Measurements from ENCODE around the gene SH3BP2. TPM values are rescaled to one million over a fixed set of nuclear protein-coding genes. Genes with fewer than 3 reads are reported as not detected.

SH3BP2 gene
- total RNA-seq, 1 donor from 2014 or later: 24.9 TPM

DNA sequence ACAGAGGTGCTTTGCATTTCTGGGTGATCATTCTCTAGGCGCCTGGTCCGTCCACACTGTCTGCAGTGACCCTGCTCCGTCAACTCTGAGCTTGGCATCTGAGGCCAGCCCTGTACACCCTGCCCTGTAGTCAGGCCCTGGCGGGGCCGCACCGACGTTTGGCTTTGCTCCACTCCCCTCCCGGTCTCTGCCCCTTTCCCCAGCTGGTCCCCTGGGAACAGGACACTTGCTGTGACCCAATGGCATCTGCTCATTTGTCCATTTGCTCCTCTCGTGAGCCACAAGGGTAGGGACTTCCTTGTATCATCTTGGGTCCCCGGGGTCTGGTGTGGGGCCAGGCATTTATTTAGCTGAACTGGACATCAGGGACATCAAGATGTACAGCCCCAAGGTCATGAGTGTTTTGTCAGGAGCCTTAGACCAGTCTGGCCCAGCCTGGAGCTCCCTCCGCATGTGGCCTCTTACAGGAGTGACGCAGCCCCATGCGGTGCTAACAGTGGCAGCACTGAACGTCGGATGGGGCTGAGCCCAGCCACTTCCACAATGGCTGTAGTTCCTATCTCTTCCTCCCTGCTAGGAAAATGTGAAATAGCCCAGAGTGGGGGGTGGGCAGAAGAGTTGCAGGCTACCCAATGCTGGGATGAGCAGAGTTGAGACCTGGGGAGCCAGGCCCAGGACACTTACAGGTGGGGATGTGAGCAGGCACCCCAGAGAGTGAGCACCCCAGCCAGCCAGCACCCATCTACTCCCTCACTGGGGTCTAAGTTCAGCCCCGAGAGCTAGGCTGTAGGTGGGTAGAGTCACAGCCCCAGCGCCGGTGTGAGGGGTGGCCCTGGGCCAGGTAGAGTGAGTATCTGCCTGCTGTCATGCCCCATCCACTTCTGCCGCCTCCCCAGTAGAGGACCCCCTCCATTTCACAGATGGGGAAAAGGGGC lies 2.0 kb upstream of the SH3BP2 start:
- DNase-seq (ENCODE audit: low read depth, low spot score): no peak

DNA sequence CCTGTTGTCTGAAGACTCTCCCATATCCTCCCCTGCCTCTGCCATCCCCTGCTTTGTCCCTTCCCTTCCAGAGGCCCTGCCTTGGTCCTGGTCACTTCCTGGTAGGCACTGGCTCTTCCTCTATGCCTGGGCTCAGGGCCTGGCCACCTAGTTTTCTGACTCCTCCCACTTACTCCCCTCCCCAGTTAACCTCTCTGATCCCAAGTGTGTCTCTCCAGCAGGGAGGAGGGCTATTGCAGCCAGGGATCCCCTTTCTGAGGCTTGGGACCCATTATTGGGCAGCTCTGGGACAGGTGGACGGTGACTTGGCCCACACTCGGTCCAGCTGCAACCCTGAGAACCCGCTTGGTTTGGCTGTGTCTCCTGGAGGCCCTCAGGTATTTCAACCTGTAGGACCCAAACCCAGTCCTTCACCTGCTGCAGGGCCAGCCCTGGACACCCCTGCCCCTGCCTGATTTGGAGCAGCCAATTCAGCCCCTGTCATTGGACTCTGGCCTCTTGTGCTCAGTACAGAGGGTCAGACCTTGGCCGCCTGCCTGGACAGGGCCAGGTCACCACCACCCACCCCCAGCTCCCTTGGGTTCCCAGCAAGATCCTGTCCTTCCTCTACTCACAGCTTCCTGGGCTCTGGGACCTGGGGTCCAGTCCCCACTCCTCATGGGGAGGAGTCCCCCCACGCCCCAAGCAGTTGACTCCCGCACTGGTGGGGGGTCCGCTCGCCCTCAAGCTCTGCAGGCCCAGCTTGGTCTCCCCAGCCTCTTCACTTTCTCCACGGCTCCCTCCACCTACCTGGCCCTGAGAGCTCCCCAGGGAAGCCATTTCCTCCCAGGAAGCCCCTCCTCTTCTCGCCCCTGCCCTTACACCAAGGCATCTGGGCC lies 1.1 kb upstream of the SH3BP2 start:
- no peak for DNase-seq (ENCODE audit: low read depth, low spot score)

DNA sequence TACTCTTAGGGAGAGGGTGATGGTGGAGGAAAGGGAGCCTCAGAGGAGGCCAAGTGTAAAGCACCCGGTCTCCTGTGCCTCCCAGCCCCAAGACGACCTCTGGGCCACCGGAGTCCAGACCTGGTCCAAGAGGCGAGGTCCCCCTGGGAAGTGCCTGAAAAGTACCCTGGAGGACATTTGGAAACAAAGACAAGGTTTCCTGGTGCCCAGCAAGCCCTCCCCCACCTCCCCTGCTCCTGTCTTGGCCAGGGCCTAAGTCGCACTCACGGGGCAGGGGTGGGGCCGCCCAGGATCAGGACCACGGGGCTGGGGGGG lies 532 bp upstream of the SH3BP2 start:
- DNase-seq (ENCODE audit: low read depth, low spot score): no peak

DNA sequence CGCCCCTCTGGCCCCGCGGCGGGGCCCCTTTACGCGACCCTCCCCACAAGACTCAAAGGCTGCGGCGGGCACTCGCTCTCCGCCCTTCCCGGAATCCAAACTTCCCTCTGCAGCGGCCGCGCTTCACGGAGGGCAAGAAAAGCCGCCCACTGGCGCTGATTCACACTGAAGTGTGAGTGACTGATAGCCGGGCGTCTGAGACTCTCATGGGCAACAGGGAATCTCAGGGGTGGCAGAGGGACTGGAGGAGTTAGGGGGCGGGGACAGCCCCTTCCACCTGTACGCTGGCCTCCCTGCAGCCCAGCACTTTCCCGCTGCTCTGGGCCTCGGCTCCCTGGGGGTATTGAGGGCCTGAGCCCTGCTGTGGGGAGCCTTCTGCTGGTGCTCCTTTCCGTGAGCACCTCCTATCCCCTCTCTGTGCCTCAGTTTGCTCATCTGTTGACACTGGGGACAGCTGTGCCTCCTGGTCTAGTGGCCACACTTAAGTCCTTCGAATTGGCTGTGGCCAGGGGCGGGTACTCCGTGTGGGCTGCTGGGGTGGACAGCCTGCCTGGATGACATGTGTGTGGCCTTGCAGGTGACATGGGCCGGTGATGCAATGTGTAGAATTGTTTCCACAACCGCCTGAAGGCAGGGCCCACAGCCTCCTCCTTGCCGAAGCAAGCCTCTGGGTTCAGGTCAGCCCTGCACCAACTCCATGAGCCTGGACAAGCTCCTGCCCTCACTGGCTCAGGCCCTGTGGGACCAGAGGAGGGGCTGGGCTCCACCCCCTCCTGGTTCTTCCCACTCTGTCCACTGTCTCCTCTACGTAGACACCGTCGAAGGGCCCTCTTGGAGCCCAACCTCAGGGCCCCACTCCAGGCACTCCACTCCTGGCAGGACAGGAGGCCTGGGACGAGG lies 951 bp downstream of the SH3BP2 start:
- DNase-seq (ENCODE audit: low read depth, low spot score): no peak

DNA sequence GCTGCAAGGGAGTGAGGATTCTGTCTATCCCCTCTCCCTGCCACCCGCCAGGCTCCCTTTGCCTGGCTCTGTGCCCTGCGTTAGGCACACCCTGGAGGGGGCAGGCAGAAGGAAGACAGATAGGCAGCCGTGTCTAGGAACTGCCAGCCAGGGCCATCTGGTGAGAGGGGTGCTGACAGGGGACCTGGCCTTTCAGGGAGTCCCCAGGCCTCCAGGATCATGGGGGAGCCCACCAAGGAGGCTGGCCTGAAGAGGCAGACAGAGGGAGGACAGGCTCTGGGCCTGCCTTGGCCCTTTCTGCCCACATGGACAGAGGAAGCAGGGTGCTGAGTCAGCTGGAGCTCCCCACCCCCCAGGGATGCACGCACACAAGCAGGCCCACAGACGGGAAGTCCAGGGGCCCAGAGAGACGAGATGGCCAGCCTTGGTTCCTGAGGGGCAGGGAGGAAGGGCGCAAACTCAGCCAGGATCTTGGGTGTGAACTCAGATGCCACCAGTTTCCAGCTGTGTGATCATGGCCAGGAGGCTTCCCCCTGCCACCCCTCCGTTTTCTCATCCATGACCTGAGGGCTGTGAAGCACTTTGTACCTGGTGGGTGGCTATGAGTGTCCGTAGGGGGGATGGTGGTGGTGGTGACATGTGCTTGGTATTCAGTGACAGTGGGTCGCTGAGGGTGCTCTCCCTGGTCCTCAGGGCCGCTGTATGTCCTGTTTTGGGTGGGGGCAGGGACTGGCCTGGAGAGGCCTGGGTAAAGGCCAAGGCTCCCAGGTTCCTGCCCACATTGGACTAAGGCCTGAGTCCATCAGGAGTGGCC lies 1.8 kb downstream of the SH3BP2 start:
- DNase-seq (ENCODE audit: low read depth, low spot score): no peak

DNA sequence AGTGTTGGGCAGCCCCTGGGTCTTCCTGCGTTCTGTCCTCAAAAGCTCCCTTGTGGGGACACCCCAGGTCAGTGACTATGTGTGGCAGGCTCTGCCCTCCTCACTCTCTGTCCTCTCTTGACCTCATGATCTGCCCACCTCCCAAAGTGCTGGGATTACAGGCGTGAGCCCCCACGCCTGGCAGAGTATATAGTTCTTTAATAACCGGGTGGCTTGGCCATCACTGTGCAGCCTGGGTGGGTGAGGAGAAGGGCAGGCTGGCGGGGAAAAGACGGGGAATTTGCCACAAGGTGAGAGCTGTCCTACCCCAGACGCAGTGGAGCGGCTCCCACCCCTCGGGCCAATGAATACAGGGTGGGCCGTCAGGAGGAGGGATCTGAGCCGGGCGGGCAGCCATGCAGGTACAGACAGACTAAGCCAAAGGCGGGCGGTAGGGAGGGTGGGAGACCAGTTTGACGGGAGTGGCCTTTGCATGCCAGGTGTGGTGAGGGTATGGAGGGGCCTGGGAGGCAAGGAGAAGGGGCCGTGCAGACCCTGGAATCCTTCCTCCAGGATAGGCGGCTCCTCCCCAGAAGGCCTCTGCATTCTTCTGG lies 2.5 kb downstream of the SH3BP2 start:
- DNase-seq (ENCODE audit: low read depth, low spot score): no peak

DNA sequence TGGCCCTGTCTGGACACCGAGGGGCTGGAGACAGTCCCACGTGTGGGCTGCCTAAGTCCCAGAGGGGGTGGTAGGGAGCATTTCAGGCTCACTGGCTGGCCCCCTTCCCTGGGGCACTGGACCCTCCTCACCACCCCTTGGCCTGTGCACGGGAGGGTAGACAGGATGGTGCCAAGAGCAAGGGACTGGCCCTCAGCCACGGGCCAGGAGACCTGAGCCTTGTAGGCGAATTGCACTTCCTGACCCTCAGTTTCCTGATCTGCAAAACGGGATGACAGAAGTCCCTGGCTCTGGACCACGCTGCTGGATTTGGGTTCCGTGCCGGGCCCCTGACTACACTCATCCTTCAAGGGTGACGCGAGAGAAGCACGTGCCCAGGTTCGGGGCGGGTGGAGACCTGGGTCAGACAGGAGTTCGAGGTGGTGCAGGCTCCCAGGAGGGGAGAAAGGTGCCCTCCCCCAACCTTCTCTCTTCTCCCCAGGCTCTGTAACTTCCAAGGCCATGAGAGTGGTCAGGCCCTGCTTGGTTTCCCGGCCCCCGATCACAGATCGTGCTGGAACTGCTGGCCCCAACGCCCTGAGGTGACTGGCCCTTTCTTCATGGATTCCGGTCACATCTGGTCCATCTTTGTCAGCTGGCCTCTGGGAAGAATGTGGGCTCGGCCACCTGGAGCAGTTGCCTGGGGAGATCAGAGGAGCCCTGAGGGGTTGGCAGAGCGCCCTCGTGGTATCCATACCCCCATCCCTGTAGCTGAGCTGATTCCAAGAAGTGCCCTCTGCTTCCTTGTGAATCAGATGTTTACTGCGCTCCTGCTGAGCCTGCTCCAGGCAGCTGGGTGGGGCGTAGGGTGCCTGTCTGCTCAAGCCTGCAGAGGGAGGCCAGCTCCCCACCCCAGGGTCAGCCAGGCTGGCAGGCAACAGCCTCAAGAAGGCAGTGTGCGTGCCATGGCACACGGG lies 3.3 kb downstream of the SH3BP2 start:
- DNase-seq (ENCODE audit: low read depth, low spot score): no peak

DNA sequence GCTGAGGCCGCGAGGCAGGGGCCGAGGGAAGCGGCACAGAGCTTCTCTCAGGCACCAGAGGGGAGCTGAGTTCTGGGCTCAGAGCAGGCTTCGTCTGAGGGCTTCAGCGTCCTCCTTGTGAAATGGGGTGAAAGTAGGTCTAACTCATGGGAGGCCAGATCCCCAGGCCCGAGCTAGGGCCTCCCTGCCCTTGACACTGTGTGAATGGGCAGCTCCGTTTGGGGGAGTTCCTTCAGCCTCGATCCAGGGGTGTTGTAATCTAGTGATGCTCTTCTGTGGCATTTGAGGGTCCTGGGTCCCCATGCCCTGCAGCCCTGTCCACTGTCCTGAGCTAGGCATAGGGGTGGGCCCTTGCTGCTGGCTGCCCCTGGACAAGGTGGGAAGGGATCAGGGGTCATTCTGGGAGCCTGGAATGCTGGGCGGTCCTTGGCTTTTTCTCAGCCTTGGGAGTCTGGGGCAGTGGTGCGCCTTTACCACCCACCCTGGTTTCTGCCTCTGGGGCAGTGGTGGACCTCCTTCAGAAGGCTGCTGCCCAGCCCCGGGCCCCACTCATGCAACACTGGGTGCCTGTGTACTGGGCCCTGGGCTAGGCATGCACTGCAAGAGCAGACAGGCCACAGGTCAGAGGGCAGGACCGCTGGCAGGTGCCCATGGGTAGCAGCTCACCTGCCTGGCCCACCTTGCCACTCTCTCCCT lies 4.1 kb downstream of the SH3BP2 start:
- DNase-seq (ENCODE audit: low read depth, low spot score): no peak

DNA sequence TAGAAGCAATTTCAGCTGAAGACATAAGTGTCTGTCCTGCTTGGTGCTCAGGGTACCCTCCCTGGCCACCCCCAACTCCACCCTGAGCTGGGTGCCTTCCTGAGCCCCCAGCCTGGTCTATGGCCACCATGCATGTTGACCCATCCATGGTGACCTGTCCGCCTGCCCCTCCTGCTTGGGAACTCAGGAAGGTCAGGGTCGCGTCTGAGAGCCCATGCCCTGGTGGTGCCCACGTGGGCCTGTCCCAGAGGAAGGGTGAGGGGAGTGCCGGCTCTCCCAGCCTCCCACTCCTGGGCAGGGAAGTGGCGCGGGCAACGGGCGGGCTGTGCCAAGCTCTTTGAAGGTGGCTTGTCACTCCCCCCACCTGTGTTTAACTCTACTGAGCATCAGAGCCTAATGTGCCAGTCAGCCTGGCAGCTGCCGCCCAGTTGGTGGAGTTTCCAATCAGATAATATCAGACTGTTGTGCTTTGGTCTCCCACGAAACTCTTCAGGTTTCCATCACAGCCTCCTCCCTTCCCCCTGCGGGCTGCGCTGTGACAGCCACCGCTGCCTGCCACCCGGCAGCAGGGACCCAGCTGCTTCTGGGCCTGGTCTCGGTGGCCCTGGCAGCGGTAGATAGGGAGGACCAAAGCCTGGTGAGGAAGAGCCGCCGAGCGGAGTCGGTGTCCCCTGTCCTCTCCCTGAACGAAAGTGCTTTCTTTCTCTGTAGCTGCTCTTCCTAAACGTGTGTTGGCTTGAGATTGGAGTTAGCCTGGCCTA lies 4.8 kb downstream of the SH3BP2 start:
- no peak for DNase-seq (ENCODE audit: low read depth, low spot score)

DNA sequence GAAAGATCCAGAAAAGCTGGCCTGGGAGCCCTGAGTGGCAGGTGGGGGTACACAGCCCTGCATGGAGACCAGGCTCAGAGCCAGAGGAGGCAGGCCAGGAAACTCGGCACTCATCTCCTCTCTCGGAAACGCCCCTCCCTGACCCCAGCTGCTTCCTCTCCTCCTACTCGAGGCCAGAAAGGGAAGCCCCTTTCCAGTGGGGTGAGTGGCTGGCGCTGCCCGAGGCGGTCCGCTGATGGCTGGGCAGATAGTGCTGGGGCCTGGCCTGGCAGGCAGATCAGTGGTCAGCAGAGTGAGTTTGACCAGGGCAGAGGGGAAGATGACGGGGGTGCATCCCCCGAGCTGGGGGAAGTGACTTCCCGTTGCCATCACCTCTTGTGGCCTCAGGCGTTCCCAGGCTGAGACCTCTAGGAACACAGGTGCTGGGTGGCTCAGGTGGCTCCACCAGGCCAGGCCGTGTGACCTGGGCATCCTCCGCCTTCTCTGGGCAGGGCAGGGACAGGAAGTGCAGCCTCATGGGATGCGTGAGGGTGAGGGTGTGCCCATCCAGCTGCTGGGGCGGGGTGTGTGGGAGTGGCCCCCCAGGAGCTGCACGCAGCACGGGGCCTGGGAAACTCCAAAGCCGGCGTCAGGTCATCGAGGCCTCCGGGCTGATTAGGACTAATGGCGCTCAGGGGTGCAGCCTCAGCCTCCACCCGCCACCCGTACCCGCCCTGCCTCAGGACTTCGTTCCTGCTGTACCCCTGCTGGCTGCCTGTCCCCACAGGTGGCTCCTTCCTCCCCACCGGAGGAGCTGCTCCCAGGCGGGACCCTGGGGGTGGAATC lies 5.7 kb downstream of the SH3BP2 start:
- DNase-seq (ENCODE audit: low read depth, low spot score): peak; percentile 60

DNA sequence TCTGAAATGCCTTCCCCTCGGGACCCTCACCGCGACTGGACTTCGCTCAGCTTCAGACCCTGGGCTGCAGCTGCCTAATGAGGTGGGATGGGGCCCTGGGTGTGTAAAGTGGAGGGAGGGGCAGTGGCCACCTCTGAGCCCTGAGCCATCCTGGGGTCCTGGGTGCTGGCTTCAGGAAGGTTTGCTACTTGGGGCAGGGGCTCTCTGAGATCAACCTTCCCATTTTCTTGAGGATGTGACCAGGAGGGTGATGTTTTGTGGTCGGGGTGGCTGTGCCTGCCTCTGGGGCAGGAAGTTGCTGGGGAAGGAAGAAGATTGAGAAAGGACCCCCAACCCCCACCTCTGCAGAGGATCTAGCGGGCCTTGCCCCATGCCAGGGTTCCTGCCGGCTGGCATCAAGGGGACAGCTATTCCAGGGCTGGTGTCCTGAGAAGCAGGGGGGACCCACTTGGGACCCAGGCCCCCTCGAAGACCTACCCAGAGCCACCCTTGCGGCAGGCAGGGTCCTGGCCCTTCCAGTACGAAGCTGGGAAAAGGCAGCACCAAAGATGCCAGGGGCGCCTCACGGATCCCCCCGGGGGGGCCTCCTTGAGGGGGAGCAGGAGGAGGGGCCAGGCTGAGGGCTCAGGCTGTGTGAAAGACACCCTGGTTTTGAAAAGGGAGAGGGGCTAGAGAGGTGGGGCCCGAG lies 6.5 kb downstream of the SH3BP2 start:
- DNase-seq (ENCODE audit: low read depth, low spot score): no peak

DNA sequence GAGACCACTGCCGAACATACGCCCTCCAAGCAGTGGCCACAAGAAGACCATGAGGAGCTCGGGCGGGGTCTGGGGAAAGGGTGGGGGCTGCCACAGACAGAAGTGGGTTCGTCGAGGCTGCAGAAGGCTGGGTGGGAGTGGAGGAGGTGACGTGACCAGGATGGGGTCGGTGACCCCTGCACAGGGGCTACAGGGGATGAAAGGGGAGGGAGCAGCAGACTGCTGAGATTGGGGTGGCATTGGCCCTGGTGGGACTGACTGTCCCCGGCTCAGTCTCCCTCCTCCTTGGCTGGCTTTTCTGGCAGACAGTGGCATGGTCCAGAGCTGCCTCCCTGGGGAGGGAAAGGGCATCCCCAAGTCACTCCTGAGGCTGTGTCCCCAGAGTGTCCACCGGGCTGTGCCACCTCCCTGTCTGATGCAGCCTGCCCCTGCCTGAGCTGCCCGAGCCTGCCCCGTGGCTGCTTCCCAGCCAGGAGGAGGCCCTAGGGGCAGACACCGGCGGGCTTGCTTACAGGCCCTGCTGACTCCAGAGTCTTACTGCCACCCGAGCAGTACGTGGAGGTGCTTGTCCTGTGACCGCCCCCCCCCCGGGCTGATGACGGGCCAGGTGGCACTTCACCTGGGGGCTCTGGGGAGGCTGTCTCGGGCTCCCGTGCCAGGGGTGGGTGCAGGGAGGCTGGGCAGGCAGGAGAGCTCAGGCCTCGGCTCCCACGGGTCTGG lies 7.2 kb downstream of the SH3BP2 start:
- no peak for DNase-seq (ENCODE audit: low read depth, low spot score)

DNA sequence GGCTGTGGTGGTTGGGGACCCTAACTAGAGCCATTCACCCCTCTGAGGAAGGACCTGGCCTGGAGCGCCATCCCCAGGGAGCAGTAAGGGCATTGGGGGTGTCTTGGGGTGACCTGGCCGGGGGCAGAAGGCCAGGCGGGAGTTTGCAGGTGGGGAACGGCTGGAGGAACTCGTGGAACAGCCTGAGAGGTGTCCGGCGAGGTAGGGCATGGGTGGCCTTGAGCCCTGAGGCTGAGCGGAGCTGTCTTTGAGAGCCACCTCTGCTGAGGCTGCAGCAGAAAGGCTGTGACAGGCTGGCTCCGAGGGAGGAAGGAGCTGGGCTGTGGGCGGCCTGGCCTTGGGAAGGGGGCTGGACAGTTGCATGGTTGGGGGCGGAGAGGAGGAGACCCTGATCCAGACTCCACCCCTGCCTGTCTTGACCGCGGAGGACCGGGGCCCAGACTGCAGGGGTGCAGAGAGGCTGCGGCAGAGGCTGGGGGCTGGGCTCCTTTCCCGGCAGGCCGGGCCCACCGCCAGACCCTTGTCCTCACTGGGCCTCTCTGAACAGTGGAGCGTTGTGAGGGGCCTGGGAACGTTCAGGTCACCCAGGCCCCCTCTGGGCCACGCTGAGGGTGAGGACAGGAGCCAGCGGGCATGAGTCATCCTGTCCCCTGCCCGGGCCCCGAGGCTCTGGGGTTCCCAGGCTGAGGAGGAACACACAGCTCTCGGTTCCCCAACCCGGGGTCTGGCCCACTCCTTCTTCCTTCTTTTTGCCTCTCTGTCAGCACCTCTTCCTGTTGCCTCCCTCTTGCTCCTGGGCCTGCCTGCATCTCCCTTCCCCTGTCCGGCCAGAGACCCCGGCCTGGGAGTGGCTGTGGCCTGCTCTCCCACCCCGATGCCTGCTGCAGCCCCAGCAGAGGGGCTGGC lies 8.1 kb downstream of the SH3BP2 start:
- DNase-seq (ENCODE audit: low read depth, low spot score): no peak

Measured in pulmonary artery endothelial cell (primary cell).